Gastrocnemius medialis (tissue), 4 donors: ENCODE results near the gene TPRX1. TPM values are rescaled to one million over a fixed set of nuclear protein-coding genes. Genes with fewer than 3 reads are reported as not detected.

Experiments used
- ATAC-seq, 2 donors: fragments of 150-250 bp; one replicate each; pipeline ENCODE4 v1.9.1; 2016
- DNase-seq, 2 donors: peaks; one replicate each; pipeline ENCODE4 v3.0.0-alpha.2; 2019
- H3K27ac ChIP-seq, 4 donors: fragments of 200-600 bp; sonication (generic); 1 replicate in 1 of 4; 2 replicates in 3 of 4; pipeline ENCODE4 v1.5.1; 2016 to 2018; ENCODE audit warnings: mild to moderate bottlenecking in 2 of 4, moderate library complexity in 1 of 4
- H3K27me3 ChIP-seq, 3 donors: fragments of 200-600 bp; sonication (generic) in 2 of 3; 1 replicate in 1 of 3; 2 replicates in 2 of 3; pipeline versions ENCODE4 v1.5.1 to v1.6.0; 2016 to 2019; ENCODE audit warnings: mild to moderate bottlenecking in 1 of 3, moderate library complexity in 1 of 3
- H3K36me3 ChIP-seq, 2 donors: fragments of 200-600 bp; sonication (generic) in 1 of 2; one replicate each; pipeline ENCODE4 v1.5.1; 2017 to 2018
- H3K4me1 ChIP-seq, 2 donors: fragments of 200-600 bp; sonication (generic) in 1 of 2; one replicate each; pipeline ENCODE4 v1.5.1; 2016 to 2017; ENCODE audit warnings: mild to moderate bottlenecking in 2 of 2
- H3K4me3 ChIP-seq, 4 donors: fragments of 200-600 bp; sonication (generic) in 3 of 4; 1 replicate in 1 of 4; 2 replicates in 3 of 4; pipeline ENCODE4 v1.5.1; 2016 to 2019; ENCODE audit warnings: mild to moderate bottlenecking in 2 of 4
- H3K9me3 ChIP-seq, 3 donors: fragments of 200-600 bp; sonication (generic) in 2 of 3; 1 replicate in 1 of 3; 2 replicates in 2 of 3; pipeline ENCODE4 v1.5.1; 2016 to 2019
- POLR2A ChIP-seq, 2 donors: fragments of 450-650 bp; IDR thresholded peaks; one replicate each; pipeline ENCODE4 v1.6.1; 2017; ENCODE audit warnings: antibody characterized with exemption in 2 of 2, mild to moderate bottlenecking in 2 of 2, moderate library complexity in 2 of 2
- in situ Hi-C, 4 donors: fragments of 200-750 bp; cut with MboI; loops; one replicate each; pipeline versions ENCODE4 v1.15.0 to v1.8.0; 2017; ENCODE audit warnings: low sequenced_read_pairs in 4 of 4
- intact Hi-C: fragments of 100-400 bp; cut with DNase I; formaldehyde crosslinking; loops from one replicate; pipeline ENCODE4 v1.15.1; 2023; ENCODE audit warnings: low total_unique reads
- total RNA-seq, 4 donors: library from RNA; depleted of rRNA; stranded (reverse); fragments of >200 nt; gene quantifications; one replicate each; pipeline versions ENCODE4 v1.1.0 to v1.2.3, GENCODE V29; 2016
- TF ChIP-seq, protein P1 (sequence below), 5 experiments: fragments of 450-650 bp in 3 of 5; fragments of 200-600 bp in 2 of 5; sonication (generic) in 2 of 5; IDR thresholded peaks in 4 of 5; conservative IDR thresholded peaks in 1 of 5; 1 replicate in 4 of 5; 2 replicates in 1 of 5; pipeline ENCODE4 v1.5.1; 2016 to 2019; ENCODE audit warnings: antibody characterized with exemption in 5 of 5, mild to moderate bottlenecking in 3 of 5, moderate library complexity in 3 of 5

The TPRX1 gene
- total RNA-seq, 4 donors from 2014 or later, result not detected

DNA sequence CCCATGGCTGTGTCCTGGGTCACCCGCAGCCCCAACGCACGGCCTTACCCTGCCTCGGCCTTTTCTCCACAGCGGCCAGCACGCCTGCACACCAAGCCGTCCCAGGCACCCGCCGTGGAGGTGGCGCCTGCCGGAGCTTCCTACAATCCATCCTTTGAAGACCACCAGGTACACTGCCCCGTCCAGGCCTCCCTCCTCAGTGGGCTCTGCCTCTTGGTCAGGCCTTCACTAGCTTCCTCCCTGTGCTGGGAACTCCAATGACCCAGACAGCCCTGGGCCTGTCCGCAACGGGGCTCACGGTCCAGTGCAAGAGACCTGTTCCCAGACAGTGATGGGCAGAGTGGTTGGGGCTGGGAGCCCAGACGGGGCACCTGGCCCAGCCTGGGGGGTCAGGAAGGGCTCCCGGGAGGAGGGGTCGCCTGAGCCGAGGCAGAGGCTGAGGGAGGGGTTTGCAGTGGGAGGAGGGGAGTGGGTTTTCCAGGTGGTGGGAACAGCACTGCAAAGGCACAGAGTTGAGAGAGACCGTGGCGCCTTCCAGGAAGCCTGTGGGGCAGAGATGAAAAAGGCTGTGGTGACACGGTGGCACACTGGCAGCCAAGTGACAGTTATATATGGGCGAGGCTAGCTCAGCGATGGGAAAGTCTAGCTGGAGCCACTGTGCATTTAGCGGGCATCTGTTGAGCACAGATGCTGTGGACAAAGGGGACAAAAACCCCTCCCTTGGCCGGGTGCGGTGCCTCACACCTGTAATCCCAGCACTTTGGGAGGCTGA is 51.7 kb downstream of the TPRX1 start:
- Histone ChIP-seq H3K27me3 (no peaks in the 10 kb centered on the region), H3K9me3 (no peaks in the 10 kb centered on the region), H3K27ac (no peak overlapping the region), H3K36me3 (peaks cover 0 to 96% of the 10 kb centered on the region in 2 donors), H3K4me1 (no peaks in the 10 kb centered on the region), H3K4me3 (no peak overlapping the region)
- intact Hi-C loops, result no loop called here
- no peak for ATAC-seq
- TF ChIP-seq, protein P1, sequence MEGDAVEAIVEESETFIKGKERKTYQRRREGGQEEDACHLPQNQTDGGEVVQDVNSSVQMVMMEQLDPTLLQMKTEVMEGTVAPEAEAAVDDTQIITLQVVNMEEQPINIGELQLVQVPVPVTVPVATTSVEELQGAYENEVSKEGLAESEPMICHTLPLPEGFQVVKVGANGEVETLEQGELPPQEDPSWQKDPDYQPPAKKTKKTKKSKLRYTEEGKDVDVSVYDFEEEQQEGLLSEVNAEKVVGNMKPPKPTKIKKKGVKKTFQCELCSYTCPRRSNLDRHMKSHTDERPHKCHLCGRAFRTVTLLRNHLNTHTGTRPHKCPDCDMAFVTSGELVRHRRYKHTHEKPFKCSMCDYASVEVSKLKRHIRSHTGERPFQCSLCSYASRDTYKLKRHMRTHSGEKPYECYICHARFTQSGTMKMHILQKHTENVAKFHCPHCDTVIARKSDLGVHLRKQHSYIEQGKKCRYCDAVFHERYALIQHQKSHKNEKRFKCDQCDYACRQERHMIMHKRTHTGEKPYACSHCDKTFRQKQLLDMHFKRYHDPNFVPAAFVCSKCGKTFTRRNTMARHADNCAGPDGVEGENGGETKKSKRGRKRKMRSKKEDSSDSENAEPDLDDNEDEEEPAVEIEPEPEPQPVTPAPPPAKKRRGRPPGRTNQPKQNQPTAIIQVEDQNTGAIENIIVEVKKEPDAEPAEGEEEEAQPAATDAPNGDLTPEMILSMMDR (IDR thresholded peaks at IDR 0.05 in 4 of 5, conservative IDR thresholded peaks at IDR 0.05 in 1 of 5), result no peak
- no peak for TF ChIP-seq POLR2A (IDR thresholded peaks at IDR 0.05)
- in situ Hi-C loops, result no loop called here
- DNase-seq, result no peak

Other genes starting within 250 kb of the TPRX1 start
- gene ZNF541, start 231.4 kb downstream of the TPRX1 start, total RNA-seq, result not detected
- gene BICRA, start 195.4 kb downstream of the TPRX1 start, total RNA-seq, result 10 to 100 TPM in 3 of 4 donors, 1 to 10 TPM in 1; 8.4 to 35.2 (median 28.7) TPM
- gene EHD2, start 91.1 kb downstream of the TPRX1 start, total RNA-seq, result 10 to 100 TPM; 10.9 to 46.6 (median 33.8) TPM
- gene NOP53, start 59.0 kb downstream of the TPRX1 start, total RNA-seq, result 100 to 1,000 TPM; 141 to 262 (median 150) TPM
- 1,000 to 10,000 TPM in 3 of 4 donors, 100 to 1,000 TPM in 1; 730 to 1,512 (median 1,402) TPM for gene SELENOW, start 25.8 kb downstream of the TPRX1 start, total RNA-seq
- not detected for gene CRX, start 17.4 kb upstream of the TPRX1 start, total RNA-seq
- gene TPRX2, start 54.7 kb upstream of the TPRX1 start, total RNA-seq, result not detected
- gene SULT2A1, start 81.8 kb upstream of the TPRX1 start, total RNA-seq, result 1 to 10 TPM in 1 of 4 donors, under 1 TPM in 1, not detected in 2; 0.55 to 1.4 TPM
- gene BSPH1, start 187.6 kb upstream of the TPRX1 start, total RNA-seq, result not detected
- not detected for gene ELSPBP1, start 190.1 kb upstream of the TPRX1 start, total RNA-seq
- gene CABP5, start 239.5 kb upstream of the TPRX1 start, total RNA-seq, result not detected